ENCODE measurements around the gene SLC25A41. TPM values are rescaled to one million over a fixed set of nuclear protein-coding genes. Genes with fewer than 3 reads are reported as not detected.
"Not testable (repeated sequence)": the region's sequence is repeated elsewhere in the genome, so short reads cannot be mapped to it uniquely, and the experiment has no call there.

SLC25A41 gene
- total and polyA plus RNA-seq, 9 of the 15 experiments (the other 6 are each of a cell fraction or from before 2014, with no cell fraction given): 0.08 to 4.2 (median 1.6) TPM

DNA sequence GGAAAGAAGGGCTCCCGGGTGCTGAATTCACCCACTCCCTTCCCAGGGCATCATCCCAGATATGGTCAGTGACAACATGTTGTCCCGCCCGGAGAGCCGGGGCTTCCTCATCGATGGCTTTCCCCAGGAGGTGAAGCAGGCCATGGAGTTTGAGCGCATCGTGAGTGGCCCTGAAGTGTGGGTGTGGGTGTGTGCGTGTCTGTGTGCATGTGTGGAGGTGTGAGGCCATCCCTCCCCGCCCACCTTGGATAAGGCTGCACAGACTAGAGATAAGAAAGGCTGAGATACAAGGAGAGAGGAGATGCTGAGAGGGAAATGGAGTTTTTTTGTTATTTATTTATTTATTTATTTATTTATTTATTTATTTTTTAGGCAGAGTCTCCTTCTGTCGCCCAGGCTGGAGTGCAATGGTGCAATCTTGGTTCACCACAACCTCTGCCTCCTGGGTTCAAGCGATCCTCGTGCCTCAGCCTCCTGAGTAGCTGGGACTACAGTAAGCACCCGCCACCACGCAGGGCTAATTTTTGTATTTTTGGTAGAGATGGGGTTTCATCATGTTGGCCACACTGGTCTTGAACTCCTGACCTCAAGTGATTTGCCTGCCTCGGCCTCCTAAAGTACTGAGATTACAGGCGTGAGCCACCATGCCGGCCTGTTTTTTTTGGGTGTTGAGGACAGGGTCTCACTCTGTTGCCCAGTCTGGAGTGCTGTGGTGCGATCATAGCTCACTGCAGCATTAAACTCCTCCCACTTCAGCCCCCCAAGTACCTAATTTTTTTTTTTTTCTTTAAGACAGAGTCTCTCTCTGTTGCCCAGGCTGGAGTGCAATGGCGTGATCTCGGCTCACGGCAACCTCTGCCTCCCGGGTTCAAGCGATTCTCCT, 33.3 kb downstream of the SLC25A41 start:
- ATAC-seq: peak; percentile 26; the same call in 1 of the 3 replicates
- BruUV-seq (replicated peaks); H3K36me3 ChIP-seq (ENCODE audit: control insufficient read depth, insufficient read depth, low read length); DNase-seq (ENCODE audit: extremely low read depth in 1 of 4, low spot score in 3 of 4); H3K4me3 ChIP-seq; intact Hi-C loops (cut with micrococcal nuclease); H4K20me1 ChIP-seq (replicated peaks; ENCODE audit: control insufficient read depth, insufficient read depth, low read length); H3K27me3 ChIP-seq (ENCODE audit: control insufficient read depth in 2 of 2, insufficient read depth in 2 of 2, low read length in 2 of 2); FAIRE-seq; H3K9me1 ChIP-seq (ENCODE audit: control insufficient read depth, insufficient read depth, low read length); H3K9me3 ChIP-seq (replicated peaks; ENCODE audit: control insufficient read depth, insufficient read depth, low read depth, low read length); H3K79me2 ChIP-seq (ENCODE audit: control insufficient read depth, insufficient read depth, low read length); CTCF ChIA-PET (ENCODE audit: low intra/inter-chr PET ratio); H2AFZ ChIP-seq (ENCODE audit: low read depth, low read length); in situ Hi-C loops (cut with MboI); H3K4me2 ChIP-seq (ENCODE audit: insufficient read depth, low read length); H3K27ac ChIP-seq (ENCODE audit: extremely low read depth, low read depth, low read length): not testable (repeated sequence)
- TF ChIP-seq ZNF121 (CRISPR knock-in tag; conservative IDR thresholded peaks at IDR 0.05): peak; percentile 80
- TF ChIP-seq EGR1 (conservative IDR thresholded peaks at IDR 0.05): peak; percentile 51
- H3K4me1 ChIP-seq (replicated peaks in 1 of 2; ENCODE audit: control insufficient read depth in 2 of 2, insufficient read depth in 2 of 2, low read length in 2 of 2): peaks cover 0 to 13% of the 10 kb centered on the region in 2 experiments; a peak in 3 of 5 replicates
- POLR2A ChIA-PET: interaction anchor here (1.0 kb wide), 1 partner anchor 24 kb away, joined by 3 read pairs; the partner anchor contains the start of gene KHSRP
- 57% methylated on average over 18 of the region's 23 CpGs for WGBS (ENCODE audit: insufficient coverage, low coverage, missing lambda C conversion rate)
- H3K9ac ChIP-seq (ENCODE audit: insufficient read depth in 1 of 2, low read depth in 2 of 2, low read length in 2 of 2): peak overlapping the region in 1 of 2 experiments; percentile 50; a peak in 1 of 4 replicates

DNA sequence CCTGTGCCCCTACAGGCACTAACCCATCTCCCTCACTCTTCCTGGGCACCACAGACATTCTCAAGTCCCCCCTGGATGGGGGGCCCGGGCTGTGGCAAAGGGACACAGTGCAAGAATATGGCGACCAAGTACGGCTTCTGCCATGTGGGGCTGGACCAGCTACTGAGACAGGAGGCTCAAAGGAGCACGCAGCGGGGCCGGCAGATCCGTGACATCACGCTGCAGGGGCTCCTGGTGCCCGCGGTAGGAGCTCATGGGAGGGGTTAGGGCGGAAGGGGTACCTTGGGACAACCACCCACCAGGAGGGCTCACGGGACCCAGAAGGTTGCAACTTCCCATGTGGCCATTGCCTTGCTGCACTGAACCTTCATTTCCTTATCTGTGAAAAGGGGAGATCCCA, 37.3 kb downstream of the SLC25A41 start:
- ATAC-seq (no peak), FAIRE-seq (no peak), DNase-seq (ENCODE audit: extremely low read depth in 1 of 4, low spot score in 3 of 4) (no peak)
- TF ChIP-seq RBBP5 (IDR thresholded peaks at IDR 0.05; ENCODE audit: borderline replicate concordance, insufficient read depth, low read length, poor library complexity, severe bottlenecking) (no peak), TRIM25 (IDR thresholded peaks at IDR 0.05; ENCODE audit: borderline replicate concordance) (no peak), CREB3L1 (IDR thresholded peaks at IDR 0.05; ENCODE audit: borderline replicate concordance, low read depth) (no peak), MYBL2 (IDR thresholded peaks at IDR 0.05; ENCODE audit: low read depth) (no peak), MYBL2 (CRISPR knock-in tag; IDR thresholded peaks at IDR 0.05; ENCODE audit: borderline replicate concordance) (no peak)
- WGBS (ENCODE audit: insufficient coverage, low coverage, missing lambda C conversion rate): 74% methylated on average over 9 of the region's 12 CpGs
- BruUV-seq (replicated peaks): no TSS peak
- CTCF ChIA-PET (ENCODE audit: low intra/inter-chr PET ratio): no interaction called here
- Histone ChIP-seq H3K27ac (ENCODE audit: extremely low read depth, low read depth, low read length) (no peak overlapping the region), H3K9me3 (replicated peaks; ENCODE audit: control insufficient read depth, insufficient read depth, low read depth, low read length) (no peaks in the 10 kb centered on the region), H3K36me3 (ENCODE audit: control insufficient read depth, insufficient read depth, low read length) (peaks cover 9% of the 10 kb centered on the region; the same call in 2 of the 3 replicates), H4K20me1 (replicated peaks; ENCODE audit: control insufficient read depth, insufficient read depth, low read length) (no peaks in the 10 kb centered on the region), H3K4me2 (ENCODE audit: insufficient read depth, low read length) (no peak overlapping the region), H3K9ac (ENCODE audit: insufficient read depth in 1 of 2, low read depth in 2 of 2, low read length in 2 of 2) (0 out of 4 replicates have a peak overlapping the region, but pooled peaks of 1 of the 2 experiments have one; percentile 1), H3K27me3 (ENCODE audit: control insufficient read depth in 2 of 2, insufficient read depth in 2 of 2, low read length in 2 of 2) (no peaks in the 10 kb centered on the region), H3K79me2 (ENCODE audit: control insufficient read depth, insufficient read depth, low read length) (peaks cover 18% of the 10 kb centered on the region), H3K9me1 (ENCODE audit: control insufficient read depth, insufficient read depth, low read length) (no peaks in the 10 kb centered on the region), H3K4me3 (no peak overlapping the region), H3K4me1 (replicated peaks in 1 of 2; ENCODE audit: control insufficient read depth in 2 of 2, insufficient read depth in 2 of 2, low read length in 2 of 2) (peaks cover 8 to 22% of the 10 kb centered on the region in 2 experiments; a peak in 3 of 5 replicates), H2AFZ (ENCODE audit: low read depth, low read length) (no peak overlapping the region)
- intact Hi-C loops (cut with micrococcal nuclease) (no loop called here), in situ Hi-C loops (cut with MboI) (no loop called here)
- POLR2A ChIA-PET: interaction anchor here (1.4 kb wide), 1 partner anchor 17 kb away, joined by 4 read pairs; no protein-coding TSS in a partner anchor
